CD8-positive, alpha-beta memory T cell (primary cell): Measurements from ENCODE around the gene DHTKD1. TPM values are rescaled to one million over a fixed set of nuclear protein-coding genes. Genes with fewer than 3 reads are reported as not detected.
A peak's percentile ranks its signal among the peaks of the same experiment; 100 is the strongest.
"Not testable (repeated sequence)": the region's sequence is repeated elsewhere in the genome, so short reads cannot be mapped to it uniquely, and the experiment has no call there.

Experiments
- CTCF ChIA-PET: fragments of 350-600 bp; sonication (Branson Sonifier 250); formaldehyde crosslinking; loops from one replicate; lab custom pipeline; 2021; ENCODE audit warnings: antibody characterized with exemption; lab: Charles Lee
- POLR2A ChIA-PET: fragments of 350-600 bp; sonication (Branson Sonifier 250); formaldehyde crosslinking; loops from one replicate; lab custom pipeline; 2021; ENCODE audit warnings: antibody characterized with exemption; lab: Charles Lee
- DNase-seq, 5 donors: peaks; one replicate each; pipeline versions ENCODE4 v3.0.0 to v3.0.0-alpha.2; 2020 to 2022; ENCODE audit warnings: mixed read lengths in 1 of 5
- H3K27ac ChIP-seq: one replicate; pipeline ENCODE4 v1.7.0; 2013; ENCODE audit warnings: low read depth, mild to moderate bottlenecking, low read length, moderate library complexity
- H3K27me3 ChIP-seq: 2 replicates; pipeline ENCODE4 v1.7.0; 2013; ENCODE audit warnings: low read length, mild to moderate bottlenecking; ENCODE audit not compliant: insufficient read depth, poor library complexity, severe bottlenecking
- H3K36me3 ChIP-seq: 2 replicates; pipeline ENCODE4 v1.7.0; 2013; ENCODE audit warnings: mild to moderate bottlenecking, low read length, moderate library complexity; ENCODE audit not compliant: insufficient read depth
- H3K4me1 ChIP-seq: 2 replicates; pipeline ENCODE4 v1.7.0; 2013; ENCODE audit warnings: mild to moderate bottlenecking, low read length, moderate library complexity; ENCODE audit not compliant: insufficient read depth
- H3K4me3 ChIP-seq: 2 replicates; pipeline ENCODE4 v1.7.0; 2013; ENCODE audit warnings: mild to moderate bottlenecking, low read length
- H3K9me3 ChIP-seq: 2 replicates; pipeline ENCODE4 v1.7.0; 2013; ENCODE audit warnings: mild to moderate bottlenecking, low read length
- H3K27ac Mint-ChIP-seq, 8 donors: one replicate each; pipeline ENCODE4 v1.8.0; 2020 to 2021; ENCODE audit warnings: mixed read lengths in 8 of 8, mild to moderate bottlenecking in 6 of 8, inconsistent platforms in 3 of 8, moderate library complexity in 3 of 8
- H3K27me3 Mint-ChIP-seq, 2 donors: one replicate each; pipeline ENCODE4 v1.8.0; 2020 to 2021; ENCODE audit warnings: mixed read lengths in 2 of 2, mild to moderate bottlenecking in 1 of 2, moderate library complexity in 1 of 2
- H3K36me3 Mint-ChIP-seq, 3 donors: one replicate each; pipeline ENCODE4 v1.8.0; 2020 to 2021; ENCODE audit warnings: mixed read lengths in 3 of 3, inconsistent platforms in 1 of 3, mild to moderate bottlenecking in 1 of 3
- H3K4me1 Mint-ChIP-seq, 3 donors: one replicate each; pipeline ENCODE4 v1.8.0; 2020 to 2021; ENCODE audit warnings: mixed read lengths in 3 of 3, inconsistent platforms in 1 of 3, mild to moderate bottlenecking in 1 of 3
- H3K4me3 Mint-ChIP-seq, 7 donors: one replicate each; pipeline ENCODE4 v1.8.0; 2020 to 2021; ENCODE audit warnings: mixed read lengths in 7 of 7, mild to moderate bottlenecking in 6 of 7, moderate library complexity in 4 of 7, inconsistent platforms in 2 of 7
- H3K9me3 Mint-ChIP-seq, 5 donors: one replicate each; pipeline ENCODE4 v1.8.0; 2020 to 2022; ENCODE audit warnings: mixed read lengths in 5 of 5, mild to moderate bottlenecking in 3 of 5, moderate library complexity in 2 of 5, inconsistent platforms in 1 of 5
- polyA plus RNA-seq: library from polyadenylated mRNA; unstranded; fragments of 300-500 nt; fragmentation: Illumina TruSeq; gene quantifications from one replicate; pipeline ENCODE4 v1.2.3, GENCODE V29; 2021
- total RNA-seq, 2 experiments: library from RNA; stranded (reverse); gene quantifications; one replicate each; pipeline ENCODE4 v1.2.3, GENCODE V29; 2021

The DHTKD1 gene
- total and polyA plus RNA-seq, 3 experiments from 2014 or later: 9.2 to 13.9 (median 11.1) TPM

GRCh38 chr10:12156367-12157123 is 87.8 kb downstream of the DHTKD1 start:
- POLR2A ChIA-PET: no interaction called here
- Mint-ChIP-seq H3K36me3 (peaks cover 3 to 71% (median 18%) of the 10 kb centered on the region in 3 donors), H3K27me3 (no peaks in the 10 kb centered on the region), H3K9me3 (no peaks in the 10 kb centered on the region), H3K27ac (no peak overlapping the region), H3K4me3 (no peak overlapping the region), H3K4me1 (no peaks in the 10 kb centered on the region)
- no peaks in the 10 kb centered on the region for H3K4me1 ChIP-seq
- no peak overlapping the region for H3K27ac ChIP-seq
- H3K27me3 ChIP-seq: no peaks in the 10 kb centered on the region
- peaks cover 10% of the 10 kb centered on the region for H3K36me3 ChIP-seq
- DNase-seq: no peak
- H3K9me3 ChIP-seq: no peaks in the 10 kb centered on the region
- CTCF ChIA-PET: no interaction called here
- H3K4me3 ChIP-seq: no peak overlapping the region

- Histone ChIP-seq H3K4me1 (no peaks in the 10 kb centered on the region), H3K27me3 (no peaks in the 10 kb centered on the region), H3K36me3 (peaks cover 13% of the 10 kb centered on the region), H3K9me3 (no peaks in the 10 kb centered on the region), H3K27ac (no peak overlapping the region), H3K4me3 (no peak overlapping the region)
- Mint-ChIP-seq H3K27me3 (no peaks in the 10 kb centered on the region), H3K4me1 (no peaks in the 10 kb centered on the region), H3K36me3 (peaks cover 3 to 80% (median 20%) of the 10 kb centered on the region in 3 donors), H3K27ac (peak overlapping the region in 1 of 8 donors; percentile 43), H3K9me3 (no peaks in the 10 kb centered on the region), H3K4me3 (no peak overlapping the region)
- POLR2A ChIA-PET: no interaction called here
- no peak for DNase-seq
- CTCF ChIA-PET: no interaction called here
Observed at GRCh38 chr10:12158111-12158510, 89.4 kb downstream of the DHTKD1 start.

GRCh38 chr10:12160664-12161063 is 91.9 kb downstream of the DHTKD1 start:
- no peaks in the 10 kb centered on the region for H3K27me3 ChIP-seq
- no peak overlapping the region for H3K4me3 Mint-ChIP-seq
- H3K4me1 Mint-ChIP-seq: no peaks in the 10 kb centered on the region
- DNase-seq: no peak
- POLR2A ChIA-PET: no interaction called here
- CTCF ChIA-PET: no interaction called here
- peaks cover 3 to 77% (median 14%) of the 10 kb centered on the region in 3 donors for H3K36me3 Mint-ChIP-seq
- H3K9me3 ChIP-seq: no peaks in the 10 kb centered on the region
- H3K27ac Mint-ChIP-seq: no peak overlapping the region
- no peak overlapping the region for H3K4me3 ChIP-seq
- peaks cover 18% of the 10 kb centered on the region for H3K36me3 ChIP-seq
- H3K4me1 ChIP-seq: no peaks in the 10 kb centered on the region
- no peak overlapping the region for H3K27ac ChIP-seq
- no peaks in the 10 kb centered on the region for H3K27me3 Mint-ChIP-seq
- no peaks in the 10 kb centered on the region for H3K9me3 Mint-ChIP-seq

GRCh38 chr10:12162927-12163326 is 94.2 kb downstream of the DHTKD1 start:
- ChIA-PET CTCF (interaction anchor here (1.1 kb wide), 1 partner anchor 32 kb away, joined by 3 read pairs; no protein-coding TSS in a partner anchor), POLR2A (no interaction called here)
- peak overlapping the region in 2 of 8 donors; percentile 12 to 69 for H3K27ac Mint-ChIP-seq
- Histone ChIP-seq H3K36me3 (peaks cover 16% of the 10 kb centered on the region), H3K27ac (no peak overlapping the region), H3K27me3 (no peaks in the 10 kb centered on the region), H3K4me3 (no peak overlapping the region), H3K4me1 (no peaks in the 10 kb centered on the region), H3K9me3 (no peaks in the 10 kb centered on the region)
- no peak overlapping the region for H3K4me3 Mint-ChIP-seq
- peaks cover 3 to 82% (median 13%) of the 10 kb centered on the region in 3 donors for H3K36me3 Mint-ChIP-seq
- H3K27me3 Mint-ChIP-seq: no peaks in the 10 kb centered on the region
- no peaks in the 10 kb centered on the region for H3K4me1 Mint-ChIP-seq
- DNase-seq: no peak
- no peaks in the 10 kb centered on the region for H3K9me3 Mint-ChIP-seq

GRCh38 chr10:12164085-12164484 is 95.3 kb downstream of the DHTKD1 start:
- DNase-seq: no peak
- Histone ChIP-seq H3K4me1 (no peaks in the 10 kb centered on the region), H3K9me3 (no peaks in the 10 kb centered on the region), H3K27ac (no peak overlapping the region), H3K27me3 (no peaks in the 10 kb centered on the region), H3K4me3 (no peak overlapping the region), H3K36me3 (peaks cover 16% of the 10 kb centered on the region)
- H3K27ac Mint-ChIP-seq: peak overlapping the region in 1 of 8 donors; percentile 73
- ChIA-PET CTCF (no interaction called here), POLR2A (no interaction called here)
- no peaks in the 10 kb centered on the region for H3K9me3 Mint-ChIP-seq
- peaks cover 0 to under 1% (median 0%) of the 10 kb centered on the region in 3 donors for H3K4me1 Mint-ChIP-seq
- H3K27me3 Mint-ChIP-seq: no peaks in the 10 kb centered on the region
- H3K36me3 Mint-ChIP-seq: peaks cover 3 to 83% (median 14%) of the 10 kb centered on the region in 3 donors
- no peak overlapping the region for H3K4me3 Mint-ChIP-seq

GRCh38 chr10:12165036-12165435 is 96.3 kb downstream of the DHTKD1 start:
- Mint-ChIP-seq H3K27ac (peak overlapping the region in 4 of 8 donors; percentile 16 to 81 (median 30)), H3K4me1 (peaks cover 0 to 3% (median 0%) of the 10 kb centered on the region in 3 donors), H3K27me3 (no peaks in the 10 kb centered on the region), H3K36me3 (peaks cover 3 to 85% (median 18%) of the 10 kb centered on the region in 3 donors), H3K9me3 (no peaks in the 10 kb centered on the region), H3K4me3 (no peak overlapping the region)
- ChIA-PET CTCF (no interaction called here), POLR2A (no interaction called here)
- Histone ChIP-seq H3K27me3 (no peaks in the 10 kb centered on the region), H3K27ac (no peak overlapping the region), H3K9me3 (no peaks in the 10 kb centered on the region), H3K4me3 (no peak overlapping the region), H3K4me1 (no peaks in the 10 kb centered on the region), H3K36me3 (peaks cover 25% of the 10 kb centered on the region)
- no peak for DNase-seq

- Mint-ChIP-seq H3K4me3 (no peak overlapping the region), H3K36me3 (peaks cover 0 to 85% (median 22%) of the 10 kb centered on the region in 3 donors), H3K9me3 (no peaks in the 10 kb centered on the region), H3K4me1 (peaks cover 0 to 3% (median 0%) of the 10 kb centered on the region in 3 donors), H3K27ac (peak overlapping the region in 2 of 8 donors; percentile 17 to 26), H3K27me3 (no peaks in the 10 kb centered on the region)
- no peak for DNase-seq
- Histone ChIP-seq H3K4me3 (no peak overlapping the region), H3K9me3 (no peaks in the 10 kb centered on the region), H3K36me3 (peaks cover 30% of the 10 kb centered on the region), H3K27me3 (no peaks in the 10 kb centered on the region), H3K27ac (no peak overlapping the region), H3K4me1 (no peaks in the 10 kb centered on the region)
- CTCF ChIA-PET: interaction anchor here (0.7 kb wide), 1 partner anchor 29 kb away, joined by 3 read pairs; the partner anchor contains the start of gene NUDT5
- POLR2A ChIA-PET: no interaction called here
Observed at GRCh38 chr10:12165999-12166775, 97.4 kb downstream of the DHTKD1 start.

GRCh38 chr10:12171512-12171911 is 102.8 kb downstream of the DHTKD1 start:
- H3K27ac Mint-ChIP-seq: peak overlapping the region in 1 of 8 donors; percentile 52
- H3K4me3 ChIP-seq, H3K4me3 Mint-ChIP-seq, H3K4me1 Mint-ChIP-seq, DNase-seq, POLR2A ChIA-PET, H3K27me3 Mint-ChIP-seq, H3K9me3 ChIP-seq, H3K27me3 ChIP-seq, H3K27ac ChIP-seq, H3K4me1 ChIP-seq, H3K9me3 Mint-ChIP-seq, CTCF ChIA-PET: not testable (repeated sequence)
- peaks cover 6 to 76% (median 27%) of the 10 kb centered on the region in 3 donors for H3K36me3 Mint-ChIP-seq
- H3K36me3 ChIP-seq: peaks cover 33% of the 10 kb centered on the region
